ENCODE results near the gene CDRT4. TPM values are rescaled to one million over a fixed set of nuclear protein-coding genes. Genes with fewer than 3 reads are reported as not detected.

CDRT4 gene
- total and polyA plus RNA-seq, 2 experiments from 2014 or later, result 6.5 to 13.0 TPM

DNA sequence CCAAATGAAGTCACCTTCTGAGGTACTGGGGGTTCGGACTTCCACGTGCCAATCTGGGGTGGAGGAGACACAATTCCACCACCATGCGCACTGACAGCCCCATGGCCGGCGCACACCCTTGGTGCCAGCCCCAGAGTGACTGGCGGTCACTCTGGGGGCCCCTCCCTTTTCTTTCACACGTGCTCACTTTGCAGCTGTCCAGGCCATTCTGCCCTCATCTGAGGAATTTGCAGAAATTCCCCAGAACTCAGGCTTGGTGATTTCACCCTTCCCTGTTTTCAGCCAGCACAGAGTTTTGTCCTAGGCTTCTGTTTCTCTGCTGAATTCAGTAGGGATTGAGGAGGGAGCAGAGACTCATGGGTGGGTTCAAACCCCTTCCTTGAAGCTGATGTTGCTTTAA, 54.8 kb downstream of the CDRT4 start:
- no peak overlapping the region for H3K27ac Mint-ChIP-seq
- peaks cover 6% of the 10 kb centered on the region for H3K27me3 Mint-ChIP-seq (ENCODE audit: insufficient read depth, low read depth, poor library complexity)
- H3K4me1 Mint-ChIP-seq, result peaks cover 12% of the 10 kb centered on the region
- Histone ChIP-seq H3F3A (replicated peaks; ENCODE audit: low read depth) (no peaks in the 10 kb centered on the region), H3K4me3 (no peak overlapping the region), H4K20me1 (replicated peaks; ENCODE audit: insufficient read depth) (no peaks in the 10 kb centered on the region), H3K4me2 (no peak overlapping the region), H3K4me1 (ENCODE audit: insufficient read depth) (no peaks in the 10 kb centered on the region), H3K27me3 (ENCODE audit: insufficient read depth) (no peaks in the 10 kb centered on the region), H3K27ac (ENCODE audit: low read depth) (no peak overlapping the region), H3K9me2 (ENCODE audit: insufficient read depth) (no peaks in the 10 kb centered on the region), H3K79me2 (replicated peaks; ENCODE audit: insufficient read depth) (no peaks in the 10 kb centered on the region), H3K36me3 (ENCODE audit: insufficient read depth) (no peaks in the 10 kb centered on the region), H2AFZ (no peak overlapping the region)
- no peaks in the 10 kb centered on the region for H3K36me3 Mint-ChIP-seq (ENCODE audit: low read depth)
- no peaks in the 10 kb centered on the region for H3K9me3 Mint-ChIP-seq
- TF ChIP-seq NANOG (IDR thresholded peaks at IDR 0.05; ENCODE audit: borderline replicate concordance), result no peak
- TF ChIP-seq, protein P1, sequence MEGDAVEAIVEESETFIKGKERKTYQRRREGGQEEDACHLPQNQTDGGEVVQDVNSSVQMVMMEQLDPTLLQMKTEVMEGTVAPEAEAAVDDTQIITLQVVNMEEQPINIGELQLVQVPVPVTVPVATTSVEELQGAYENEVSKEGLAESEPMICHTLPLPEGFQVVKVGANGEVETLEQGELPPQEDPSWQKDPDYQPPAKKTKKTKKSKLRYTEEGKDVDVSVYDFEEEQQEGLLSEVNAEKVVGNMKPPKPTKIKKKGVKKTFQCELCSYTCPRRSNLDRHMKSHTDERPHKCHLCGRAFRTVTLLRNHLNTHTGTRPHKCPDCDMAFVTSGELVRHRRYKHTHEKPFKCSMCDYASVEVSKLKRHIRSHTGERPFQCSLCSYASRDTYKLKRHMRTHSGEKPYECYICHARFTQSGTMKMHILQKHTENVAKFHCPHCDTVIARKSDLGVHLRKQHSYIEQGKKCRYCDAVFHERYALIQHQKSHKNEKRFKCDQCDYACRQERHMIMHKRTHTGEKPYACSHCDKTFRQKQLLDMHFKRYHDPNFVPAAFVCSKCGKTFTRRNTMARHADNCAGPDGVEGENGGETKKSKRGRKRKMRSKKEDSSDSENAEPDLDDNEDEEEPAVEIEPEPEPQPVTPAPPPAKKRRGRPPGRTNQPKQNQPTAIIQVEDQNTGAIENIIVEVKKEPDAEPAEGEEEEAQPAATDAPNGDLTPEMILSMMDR (conservative IDR thresholded peaks at IDR 0.05; ENCODE audit: low read depth in 2 of 2), result no peak
- TF ChIP-seq, protein P2, sequence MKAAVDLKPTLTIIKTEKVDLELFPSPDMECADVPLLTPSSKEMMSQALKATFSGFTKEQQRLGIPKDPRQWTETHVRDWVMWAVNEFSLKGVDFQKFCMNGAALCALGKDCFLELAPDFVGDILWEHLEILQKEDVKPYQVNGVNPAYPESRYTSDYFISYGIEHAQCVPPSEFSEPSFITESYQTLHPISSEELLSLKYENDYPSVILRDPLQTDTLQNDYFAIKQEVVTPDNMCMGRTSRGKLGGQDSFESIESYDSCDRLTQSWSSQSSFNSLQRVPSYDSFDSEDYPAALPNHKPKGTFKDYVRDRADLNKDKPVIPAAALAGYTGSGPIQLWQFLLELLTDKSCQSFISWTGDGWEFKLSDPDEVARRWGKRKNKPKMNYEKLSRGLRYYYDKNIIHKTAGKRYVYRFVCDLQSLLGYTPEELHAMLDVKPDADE (IDR thresholded peaks at IDR 0.05), result no peak
- no peak for TF ChIP-seq EZH2 (IDR thresholded peaks at IDR 0.05; ENCODE audit: low read depth, unreplicated experiment)
- no peak for TF ChIP-seq STAT1 (IDR thresholded peaks at IDR 0.05; ENCODE audit: unreplicated experiment)
- TF ChIP-seq, protein P3, sequence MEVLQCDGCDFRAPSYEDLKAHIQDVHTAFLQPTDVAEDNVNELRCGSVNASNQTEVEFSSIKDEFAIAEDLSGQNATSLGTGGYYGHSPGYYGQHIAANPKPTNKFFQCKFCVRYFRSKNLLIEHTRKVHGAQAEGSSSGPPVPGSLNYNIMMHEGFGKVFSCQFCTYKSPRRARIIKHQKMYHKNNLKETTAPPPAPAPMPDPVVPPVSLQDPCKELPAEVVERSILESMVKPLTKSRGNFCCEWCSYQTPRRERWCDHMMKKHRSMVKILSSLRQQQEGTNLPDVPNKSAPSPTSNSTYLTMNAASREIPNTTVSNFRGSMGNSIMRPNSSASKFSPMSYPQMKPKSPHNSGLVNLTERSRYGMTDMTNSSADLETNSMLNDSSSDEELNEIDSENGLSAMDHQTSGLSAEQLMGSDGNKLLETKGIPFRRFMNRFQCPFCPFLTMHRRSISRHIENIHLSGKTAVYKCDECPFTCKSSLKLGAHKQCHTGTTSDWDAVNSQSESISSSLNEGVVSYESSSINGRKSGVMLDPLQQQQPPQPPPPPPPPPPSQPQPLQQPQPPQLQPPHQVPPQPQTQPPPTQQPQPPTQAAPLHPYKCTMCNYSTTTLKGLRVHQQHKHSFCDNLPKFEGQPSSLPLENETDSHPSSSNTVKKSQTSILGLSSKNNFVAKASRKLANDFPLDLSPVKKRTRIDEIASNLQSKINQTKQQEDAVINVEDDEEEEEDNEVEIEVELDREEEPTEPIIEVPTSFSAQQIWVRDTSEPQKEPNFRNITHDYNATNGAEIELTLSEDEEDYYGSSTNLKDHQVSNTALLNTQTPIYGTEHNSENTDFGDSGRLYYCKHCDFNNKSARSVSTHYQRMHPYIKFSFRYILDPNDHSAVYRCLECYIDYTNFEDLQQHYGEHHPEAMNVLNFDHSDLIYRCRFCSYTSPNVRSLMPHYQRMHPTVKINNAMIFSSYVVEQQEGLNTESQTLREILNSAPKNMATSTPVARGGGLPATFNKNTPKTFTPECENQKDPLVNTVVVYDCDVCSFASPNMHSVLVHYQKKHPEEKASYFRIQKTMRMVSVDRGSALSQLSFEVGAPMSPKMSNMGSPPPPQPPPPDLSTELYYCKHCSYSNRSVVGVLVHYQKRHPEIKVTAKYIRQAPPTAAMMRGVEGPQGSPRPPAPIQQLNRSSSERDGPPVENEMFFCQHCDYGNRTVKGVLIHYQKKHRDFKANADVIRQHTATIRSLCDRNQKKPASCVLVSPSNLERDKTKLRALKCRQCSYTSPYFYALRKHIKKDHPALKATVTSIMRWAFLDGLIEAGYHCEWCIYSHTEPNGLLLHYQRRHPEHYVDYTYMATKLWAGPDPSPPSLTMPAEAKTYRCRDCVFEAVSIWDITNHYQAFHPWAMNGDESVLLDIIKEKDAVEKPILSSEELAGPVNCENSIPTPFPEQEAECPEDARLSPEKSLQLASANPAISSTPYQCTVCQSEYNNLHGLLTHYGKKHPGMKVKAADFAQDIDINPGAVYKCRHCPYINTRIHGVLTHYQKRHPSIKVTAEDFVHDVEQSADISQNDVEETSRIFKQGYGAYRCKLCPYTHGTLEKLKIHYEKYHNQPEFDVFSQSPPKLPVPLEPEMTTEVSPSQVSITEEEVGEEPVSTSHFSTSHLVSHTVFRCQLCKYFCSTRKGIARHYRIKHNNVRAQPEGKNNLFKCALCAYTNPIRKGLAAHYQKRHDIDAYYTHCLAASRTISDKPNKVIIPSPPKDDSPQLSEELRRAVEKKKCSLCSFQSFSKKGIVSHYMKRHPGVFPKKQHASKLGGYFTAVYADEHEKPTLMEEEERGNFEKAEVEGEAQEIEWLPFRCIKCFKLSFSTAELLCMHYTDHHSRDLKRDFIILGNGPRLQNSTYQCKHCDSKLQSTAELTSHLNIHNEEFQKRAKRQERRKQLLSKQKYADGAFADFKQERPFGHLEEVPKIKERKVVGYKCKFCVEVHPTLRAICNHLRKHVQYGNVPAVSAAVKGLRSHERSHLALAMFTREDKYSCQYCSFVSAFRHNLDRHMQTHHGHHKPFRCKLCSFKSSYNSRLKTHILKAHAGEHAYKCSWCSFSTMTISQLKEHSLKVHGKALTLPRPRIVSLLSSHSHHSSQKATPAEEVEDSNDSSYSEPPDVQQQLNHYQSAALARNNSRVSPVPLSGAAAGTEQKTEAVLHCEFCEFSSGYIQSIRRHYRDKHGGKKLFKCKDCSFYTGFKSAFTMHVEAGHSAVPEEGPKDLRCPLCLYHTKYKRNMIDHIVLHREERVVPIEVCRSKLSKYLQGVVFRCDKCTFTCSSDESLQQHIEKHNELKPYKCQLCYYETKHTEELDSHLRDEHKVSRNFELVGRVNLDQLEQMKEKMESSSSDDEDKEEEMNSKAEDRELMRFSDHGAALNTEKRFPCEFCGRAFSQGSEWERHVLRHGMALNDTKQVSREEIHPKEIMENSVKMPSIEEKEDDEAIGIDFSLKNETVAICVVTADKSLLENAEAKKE (CRISPR knock-in tag; IDR thresholded peaks at IDR 0.05), result no peak
- TF ChIP-seq ZNF114 (CRISPR knock-in tag; IDR thresholded peaks at IDR 0.05), result no peak
- no peak for TF ChIP-seq POLR2AphosphoS5 (IDR thresholded peaks at IDR 0.05; ENCODE audit: low read depth)
- no peak for TF ChIP-seq CREB1 (CRISPR knock-in tag; IDR thresholded peaks at IDR 0.05; ENCODE audit: low read depth)
- TF ChIP-seq ZNF331 (CRISPR knock-in tag; IDR thresholded peaks at IDR 0.05; ENCODE audit: low read depth), result no peak
- TF ChIP-seq JUNB (IDR thresholded peaks at IDR 0.05; ENCODE audit: unreplicated experiment), result no peak
- DNase-seq (ENCODE audit: low spot score), result no peak
- H3K4me3 Mint-ChIP-seq, result no peak overlapping the region
- no peak for ATAC-seq

Data from GM23338 (cell line).